ENCODE measurements around the gene PDSS1.

DNA sequence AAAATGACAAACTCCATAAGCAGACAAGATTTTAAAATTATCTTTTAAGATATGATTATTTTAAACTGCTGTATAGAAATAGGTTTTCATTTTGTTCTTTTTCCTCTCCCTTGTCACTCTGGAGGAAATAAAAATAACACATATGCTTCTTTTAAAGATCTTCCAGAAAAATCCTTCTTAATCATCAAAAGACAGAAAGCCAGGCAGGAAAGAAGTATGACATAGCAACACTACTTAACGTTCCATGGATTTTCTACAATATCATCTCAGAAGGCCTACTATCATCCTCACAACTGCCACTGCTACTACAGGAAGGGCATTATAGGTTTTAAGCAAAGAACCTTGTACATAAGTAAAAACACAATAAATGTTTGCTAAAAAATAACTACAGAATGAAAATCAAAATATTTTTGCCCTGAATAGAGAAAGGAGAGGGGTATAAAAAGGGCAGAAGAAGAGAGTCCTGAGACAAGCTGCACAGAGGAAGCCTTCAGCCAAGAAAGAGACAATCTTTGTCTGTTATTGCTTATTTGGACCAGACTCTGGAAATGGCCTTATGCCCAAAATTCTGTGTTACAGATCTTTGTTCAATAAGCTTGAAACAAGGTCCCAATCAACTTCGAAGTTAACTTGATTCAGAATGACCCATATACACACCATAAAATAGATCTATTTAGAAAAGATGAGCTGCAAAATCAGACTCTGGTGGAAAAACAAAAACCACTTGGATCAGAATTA, 95.4 kb downstream of the PDSS1 start:
- no peak for TF ChIP-seq POLR2A (IDR thresholded peaks at IDR 0.05)
- TF ChIP-seq, protein P1, sequence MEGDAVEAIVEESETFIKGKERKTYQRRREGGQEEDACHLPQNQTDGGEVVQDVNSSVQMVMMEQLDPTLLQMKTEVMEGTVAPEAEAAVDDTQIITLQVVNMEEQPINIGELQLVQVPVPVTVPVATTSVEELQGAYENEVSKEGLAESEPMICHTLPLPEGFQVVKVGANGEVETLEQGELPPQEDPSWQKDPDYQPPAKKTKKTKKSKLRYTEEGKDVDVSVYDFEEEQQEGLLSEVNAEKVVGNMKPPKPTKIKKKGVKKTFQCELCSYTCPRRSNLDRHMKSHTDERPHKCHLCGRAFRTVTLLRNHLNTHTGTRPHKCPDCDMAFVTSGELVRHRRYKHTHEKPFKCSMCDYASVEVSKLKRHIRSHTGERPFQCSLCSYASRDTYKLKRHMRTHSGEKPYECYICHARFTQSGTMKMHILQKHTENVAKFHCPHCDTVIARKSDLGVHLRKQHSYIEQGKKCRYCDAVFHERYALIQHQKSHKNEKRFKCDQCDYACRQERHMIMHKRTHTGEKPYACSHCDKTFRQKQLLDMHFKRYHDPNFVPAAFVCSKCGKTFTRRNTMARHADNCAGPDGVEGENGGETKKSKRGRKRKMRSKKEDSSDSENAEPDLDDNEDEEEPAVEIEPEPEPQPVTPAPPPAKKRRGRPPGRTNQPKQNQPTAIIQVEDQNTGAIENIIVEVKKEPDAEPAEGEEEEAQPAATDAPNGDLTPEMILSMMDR (IDR thresholded peaks at IDR 0.05) = no peak
- TF ChIP-seq EP300 (IDR thresholded peaks at IDR 0.05) = no peak

Data from tibial nerve (tissue), 4 donors.